Neuronal stem cell (in vitro differentiated cells): ENCODE results near the gene ZMIZ1.

ENCODE experiments used
- DNase-seq: peaks from one replicate; pipeline ENCODE4 v3.0.0-alpha.2; 2013; ENCODE audit warnings: low spot score
- H2AFZ ChIP-seq: one replicate; pipeline ENCODE4 v1.6.1; 2013; ENCODE audit warnings: mild to moderate bottlenecking, low read length, inconsistent platforms
- H2AK5ac ChIP-seq: 2 replicates; pipeline ENCODE4 v1.6.1; 2013; ENCODE audit warnings: low read depth, mild to moderate bottlenecking, inconsistent platforms, low read length, moderate library complexity, mixed read lengths
- H2BK120ac ChIP-seq: 2 replicates; pipeline ENCODE4 v1.6.1; 2013; ENCODE audit warnings: low read depth, mild to moderate bottlenecking, inconsistent platforms, low read length, moderate library complexity, mixed read lengths
- H2BK12ac ChIP-seq: one replicate; pipeline ENCODE4 v1.6.1; 2013; ENCODE audit warnings: low read length, inconsistent platforms
- H2BK15ac ChIP-seq: 2 replicates; pipeline ENCODE4 v1.6.1; 2013; ENCODE audit warnings: mild to moderate bottlenecking, low read length, inconsistent platforms, mixed read lengths
- H2BK5ac ChIP-seq: one replicate; pipeline ENCODE4 v1.6.1; 2013; ENCODE audit warnings: inconsistent platforms, mild to moderate bottlenecking, low read length, moderate library complexity
- H3K14ac ChIP-seq: one replicate; pipeline ENCODE4 v1.6.1; 2013; ENCODE audit warnings: low read length, inconsistent platforms
- H3K18ac ChIP-seq: 2 replicates; pipeline ENCODE4 v1.6.1; 2013; ENCODE audit warnings: low read length, inconsistent platforms
- H3K23ac ChIP-seq: 2 replicates; pipeline ENCODE4 v1.6.1; 2013; ENCODE audit warnings: low read depth, mild to moderate bottlenecking, mixed read lengths, low read length, inconsistent platforms; ENCODE audit not compliant: poor library complexity
- H3K27ac ChIP-seq: replicated peaks from 3 replicates; pipeline ENCODE4 v1.5.1; 2013; ENCODE audit warnings: low read length, inconsistent platforms
- H3K27me3 ChIP-seq, 3 experiments: 2 replicates each; pipeline ENCODE4 v1.6.1; 2013; ENCODE audit warnings: low read length in 3 of 3, mild to moderate bottlenecking in 2 of 3, inconsistent platforms in 1 of 3, low read depth in 1 of 3, mixed read lengths in 1 of 3, moderate library complexity in 1 of 3; ENCODE audit not compliant: control insufficient read depth in 3 of 3, insufficient read depth in 3 of 3
- H3K36me3 ChIP-seq, 2 donors: replicated peaks in 1 of 2; 2 replicates each; pipeline ENCODE4 v1.6.1; 2013; ENCODE audit warnings: low read length in 2 of 2; ENCODE audit not compliant: control insufficient read depth in 2 of 2, insufficient read depth in 2 of 2
- H3K4ac ChIP-seq: 2 replicates; pipeline ENCODE4 v1.6.1; 2013; ENCODE audit warnings: inconsistent platforms, mild to moderate bottlenecking, low read length, moderate library complexity
- H3K4me1 ChIP-seq, 2 donors: 1 replicate in 1 of 2; 2 replicates in 1 of 2; pipeline ENCODE4 v1.6.1; 2013; ENCODE audit warnings: low read length in 2 of 2, low read depth in 1 of 2; ENCODE audit not compliant: control insufficient read depth in 2 of 2, insufficient read depth in 1 of 2
- H3K4me2 ChIP-seq: one replicate; pipeline ENCODE4 v1.6.1; 2013; ENCODE audit warnings: mild to moderate bottlenecking, low read length, inconsistent platforms; ENCODE audit not compliant: insufficient read depth, poor library complexity, severe bottlenecking
- H3K4me3 ChIP-seq, 2 donors: 2 replicates each; pipeline ENCODE4 v1.5.1; 2013; ENCODE audit warnings: low read length in 2 of 2, mild to moderate bottlenecking in 2 of 2, inconsistent platforms in 1 of 2, moderate library complexity in 1 of 2
- H3K79me1 ChIP-seq: one replicate; pipeline ENCODE4 v1.6.1; 2013; ENCODE audit warnings: low read depth, mild to moderate bottlenecking, inconsistent platforms, low read length, moderate library complexity
- H3K9ac ChIP-seq: one replicate; pipeline ENCODE4 v1.6.1; 2013; ENCODE audit warnings: mild to moderate bottlenecking, low read depth, low read length, inconsistent platforms; ENCODE audit not compliant: poor library complexity
- H3K9me3 ChIP-seq, 2 donors: replicated peaks in 1 of 2; 2 replicates each; pipeline versions ENCODE3 to v1.6.1; 2013; ENCODE audit warnings: low read length in 2 of 2, mild to moderate bottlenecking in 2 of 2, inconsistent platforms in 1 of 2, low read depth in 1 of 2, mixed read lengths in 1 of 2, moderate library complexity in 1 of 2; ENCODE audit not compliant: control insufficient read depth in 2 of 2, insufficient read depth in 1 of 2
- H4K8ac ChIP-seq: one replicate; pipeline ENCODE4 v1.6.1; 2013; ENCODE audit warnings: low read depth, mild to moderate bottlenecking, inconsistent platforms, low read length, moderate library complexity
- H4K91ac ChIP-seq: one replicate; pipeline ENCODE4 v1.6.1; 2013; ENCODE audit warnings: low read length, low read depth, mild to moderate bottlenecking, inconsistent platforms; ENCODE audit not compliant: poor library complexity
- WGBS, 2 donors: extraction: QIAGEN DNeasy Blood & Tissue Kit; methylation state at CpG; one replicate each; pipeline ENCODE4 v1.1.7; 2013; ENCODE audit warnings: missing lambda C conversion rate in 2 of 2, mixed read lengths in 1 of 2; ENCODE audit not compliant: insufficient read length in 2 of 2, insufficient replicate concordance in 1 of 2; ENCODE audit errors: extremely low coverage in 2 of 2; 5-methylcytosine and 5-hydroxymethylcytosine counted together

ZMIZ1 gene

DNA sequence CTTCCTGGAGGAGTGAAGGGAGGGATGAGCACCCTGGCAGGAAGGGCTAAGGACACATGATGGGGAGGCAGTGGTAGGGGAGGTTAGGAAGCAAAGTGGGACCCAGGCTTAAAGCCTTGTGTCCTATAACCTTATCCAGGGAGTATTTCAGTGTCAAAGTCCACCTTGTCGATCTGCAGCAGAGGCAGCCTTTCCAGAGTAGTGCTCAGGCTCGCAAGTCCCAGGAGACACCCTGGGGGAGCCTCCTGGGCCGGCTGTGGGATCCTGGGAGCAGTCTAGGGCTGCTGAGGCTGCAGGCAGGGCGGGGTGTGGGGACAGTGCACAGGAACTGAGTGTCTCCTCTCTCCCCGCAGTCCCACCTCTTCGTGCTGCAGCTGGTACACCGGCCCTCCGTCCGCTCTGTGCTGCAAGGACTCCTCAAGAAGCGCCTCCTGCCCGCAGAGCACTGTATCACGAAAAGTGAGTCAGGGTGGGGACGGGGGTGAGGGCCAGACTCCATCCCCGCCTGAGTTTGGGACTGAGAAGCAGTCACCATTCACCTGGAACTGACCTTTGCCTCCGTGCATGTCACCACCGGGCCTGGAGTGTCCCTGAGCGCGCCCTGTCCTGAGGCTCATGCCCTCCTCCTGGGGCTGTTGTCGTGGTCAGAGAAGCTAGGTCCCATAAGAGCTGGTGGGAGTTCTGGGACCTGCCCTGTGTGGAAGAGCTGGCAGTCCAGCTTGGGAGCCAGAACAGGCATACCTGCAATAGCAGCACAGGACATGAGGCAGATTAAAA, 233.2 kb downstream of the ZMIZ1 start:
- no peaks in the 10 kb centered on the region for H3K4me1 ChIP-seq
- H3K14ac ChIP-seq: no peak overlapping the region
- peak overlapping the region; percentile 88 for H3K23ac ChIP-seq
- H4K91ac ChIP-seq: no peak overlapping the region
- WGBS, 2 donors: no CpG with 5 or more reads among the region's 19 CpGs
- no peaks in the 10 kb centered on the region for H3K27me3 ChIP-seq
- no peak overlapping the region for H2AK5ac ChIP-seq
- DNase-seq: no peak
- H2BK12ac ChIP-seq: no peak overlapping the region
- H2BK5ac ChIP-seq: no peak overlapping the region
- no peak overlapping the region for H4K8ac ChIP-seq
- peaks cover 7% of the 10 kb centered on the region for H3K79me1 ChIP-seq
- no peak overlapping the region for H3K4me2 ChIP-seq
- no peak overlapping the region for H2AFZ ChIP-seq
- H3K18ac ChIP-seq: no peak overlapping the region
- H2BK15ac ChIP-seq: no peak overlapping the region
- peaks cover 86 to 97% of the 10 kb centered on the region in 2 donors for H3K36me3 ChIP-seq
- H3K4ac ChIP-seq: peak overlapping the region; percentile 76
- no peak overlapping the region for H3K9ac ChIP-seq
- H3K27ac ChIP-seq: no peak overlapping the region
- no peaks in the 10 kb centered on the region for H3K9me3 ChIP-seq
- H3K4me3 ChIP-seq: no peak overlapping the region
- no peak overlapping the region for H2BK120ac ChIP-seq

DNA sequence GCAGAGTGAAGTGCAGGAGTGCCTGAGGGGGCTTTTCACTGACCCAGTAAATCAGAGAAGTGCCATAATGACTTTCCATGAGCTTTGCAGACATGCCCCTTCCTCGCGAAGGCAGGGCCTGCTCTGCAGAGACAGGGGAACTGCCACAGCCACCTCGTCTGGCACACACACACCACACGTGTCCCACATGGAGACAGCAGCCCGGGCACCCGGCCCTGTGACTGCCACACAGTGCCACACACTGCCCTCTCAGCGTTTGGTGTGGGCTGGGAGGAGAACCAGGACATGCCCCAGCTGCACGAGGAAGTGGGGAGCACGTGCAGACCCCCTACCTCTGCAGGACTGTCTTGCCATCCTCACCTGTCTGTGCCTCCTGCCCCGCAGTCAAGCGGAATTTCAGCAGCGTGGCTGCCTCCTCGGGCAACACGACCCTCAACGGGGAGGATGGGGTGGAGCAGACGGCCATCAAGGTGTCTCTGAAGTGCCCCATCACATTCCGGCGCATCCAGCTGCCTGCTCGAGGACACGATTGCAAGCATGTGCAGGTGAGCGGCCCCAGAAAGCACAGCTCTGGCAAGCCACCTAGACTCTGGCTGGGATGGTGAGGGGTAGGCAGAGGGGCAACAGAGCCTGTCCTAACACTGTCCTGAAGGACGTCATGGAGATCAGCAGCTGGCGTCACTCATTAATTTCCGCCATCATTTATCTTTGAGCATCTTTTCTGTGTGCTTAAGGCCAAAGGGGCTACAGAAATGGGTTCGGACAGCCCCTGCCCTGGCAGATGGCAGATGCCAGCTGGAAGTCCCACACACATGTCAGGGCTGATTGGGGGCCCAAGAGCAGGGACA, 235.1 kb downstream of the ZMIZ1 start:
- H3K4me3 ChIP-seq: no peak overlapping the region
- H3K14ac ChIP-seq: peak overlapping the region; percentile 87
- peaks cover 5% of the 10 kb centered on the region for H3K79me1 ChIP-seq
- no peaks in the 10 kb centered on the region for H3K4me1 ChIP-seq
- H2BK5ac ChIP-seq: no peak overlapping the region
- peak overlapping the region; percentile 22 for H2BK120ac ChIP-seq
- no peak overlapping the region for H3K4me2 ChIP-seq
- H3K27ac ChIP-seq: no peak overlapping the region
- no peak overlapping the region for H2BK15ac ChIP-seq
- H3K36me3 ChIP-seq: peaks cover 88 to 97% of the 10 kb centered on the region in 2 donors
- H3K27me3 ChIP-seq: no peaks in the 10 kb centered on the region
- no peak overlapping the region for H3K4ac ChIP-seq
- no peak overlapping the region for H4K91ac ChIP-seq
- H3K23ac ChIP-seq: peak overlapping the region; percentile 48
- H3K9me3 ChIP-seq: no peaks in the 10 kb centered on the region
- H3K18ac ChIP-seq: no peak overlapping the region
- H2BK12ac ChIP-seq: no peak overlapping the region
- WGBS, 2 donors: no CpG with 5 or more reads among the region's 25 CpGs
- no peak overlapping the region for H2AFZ ChIP-seq
- H4K8ac ChIP-seq: peak overlapping the region; percentile 56
- peak overlapping the region; percentile 63 for H3K9ac ChIP-seq
- H2AK5ac ChIP-seq: no peak overlapping the region
- no peak for DNase-seq

DNA sequence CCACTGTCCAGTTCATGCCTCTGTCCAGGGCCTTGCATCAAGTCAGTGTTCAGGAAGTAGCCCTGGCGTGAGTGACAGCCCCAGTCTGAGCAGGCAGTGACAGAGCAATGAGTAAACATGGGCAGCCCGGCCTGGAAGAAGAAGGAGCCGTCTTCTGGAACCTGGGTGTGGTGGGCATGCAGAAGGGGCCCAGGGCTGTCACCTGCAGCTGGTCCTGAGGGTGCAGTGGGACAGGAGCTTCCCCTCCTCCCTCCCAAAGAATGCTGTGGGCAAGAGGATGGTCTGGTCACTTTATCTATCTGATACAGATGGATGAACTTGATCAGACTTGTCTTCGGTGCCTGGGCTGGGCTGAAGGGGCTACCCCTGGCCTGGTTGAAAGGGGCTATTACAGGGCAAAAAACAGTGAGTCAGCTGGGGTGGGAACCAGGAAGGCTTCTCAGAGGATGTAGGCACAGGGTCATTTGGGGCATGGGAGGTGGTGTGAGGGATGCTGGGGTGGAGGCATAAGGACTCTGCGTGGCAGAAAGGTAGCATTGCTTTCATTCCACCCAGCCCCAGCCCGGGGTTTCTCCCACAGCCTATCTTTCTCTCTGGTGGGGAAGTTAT, 235.8 kb downstream of the ZMIZ1 start:
- no peak overlapping the region for H3K14ac ChIP-seq
- no peak overlapping the region for H3K18ac ChIP-seq
- H2BK15ac ChIP-seq: no peak overlapping the region
- no peak overlapping the region for H3K9ac ChIP-seq
- H3K36me3 ChIP-seq: peaks cover 87 to 97% of the 10 kb centered on the region in 2 donors
- H3K9me3 ChIP-seq: no peaks in the 10 kb centered on the region
- H2BK12ac ChIP-seq: no peak overlapping the region
- no peak for DNase-seq
- H3K79me1 ChIP-seq: peaks cover 2% of the 10 kb centered on the region
- H3K27me3 ChIP-seq: no peaks in the 10 kb centered on the region
- no peak overlapping the region for H3K4me2 ChIP-seq
- no peak overlapping the region for H3K4me3 ChIP-seq
- no CpG with 5 or more reads among the region's 6 CpGs for whole genome bisulfite sequencing, 2 donors
- no peak overlapping the region for H4K8ac ChIP-seq
- peak overlapping the region; percentile 48 for H3K23ac ChIP-seq
- no peak overlapping the region for H3K4ac ChIP-seq
- no peaks in the 10 kb centered on the region for H3K4me1 ChIP-seq
- no peak overlapping the region for H3K27ac ChIP-seq
- H2AFZ ChIP-seq: no peak overlapping the region
- H4K91ac ChIP-seq: no peak overlapping the region
- H2AK5ac ChIP-seq: no peak overlapping the region
- no peak overlapping the region for H2BK5ac ChIP-seq
- no peak overlapping the region for H2BK120ac ChIP-seq

DNA sequence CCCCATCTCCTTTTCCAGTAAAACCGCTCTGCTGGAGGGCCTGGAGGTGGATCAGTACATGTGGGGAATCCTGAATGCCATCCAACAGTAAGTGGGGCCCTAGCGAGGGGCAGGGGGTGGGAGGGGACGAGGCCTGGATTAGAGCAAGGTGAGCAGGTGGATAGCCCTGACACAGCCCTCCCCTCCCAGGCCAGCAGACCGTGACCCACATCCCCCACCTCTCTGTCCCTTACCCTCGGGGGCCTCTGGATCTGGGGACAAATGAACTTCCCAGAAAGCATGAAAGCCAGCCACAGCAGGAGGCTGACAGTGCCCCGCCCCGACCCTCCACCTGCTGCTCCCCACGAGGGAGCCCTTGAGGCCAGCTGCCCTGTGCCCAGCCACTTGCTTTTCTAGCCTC, 236.7 kb downstream of the ZMIZ1 start:
- Histone ChIP-seq H3K23ac (no peak overlapping the region), H2BK5ac (peak overlapping the region; percentile 53), H3K4ac (no peak overlapping the region), H3K14ac (no peak overlapping the region), H4K8ac (no peak overlapping the region), H3K79me1 (peaks cover 5% of the 10 kb centered on the region), H3K9me3 (no peaks in the 10 kb centered on the region), H3K9ac (no peak overlapping the region), H4K91ac (no peak overlapping the region), H3K18ac (no peak overlapping the region), H3K36me3 (peaks cover 86 to 97% of the 10 kb centered on the region in 2 donors), H2AK5ac (no peak overlapping the region), H3K27ac (no peak overlapping the region), H3K27me3 (no peaks in the 10 kb centered on the region), H3K4me2 (no peak overlapping the region), H2BK120ac (no peak overlapping the region), H2BK12ac (no peak overlapping the region), H3K4me1 (peaks cover 0 to 2% of the 10 kb centered on the region in 2 donors), H2BK15ac (no peak overlapping the region), H2AFZ (no peak overlapping the region), H3K4me3 (no peak overlapping the region)
- DNase-seq: no peak
- no CpG with 5 or more reads among the region's 8 CpGs for WGBS, 2 donors
